NCI-H226 (cell line): ENCODE data around the gene TXNDC2.
A peak's percentile ranks its signal among the peaks of the same experiment; 100 is the strongest.

Experiments
- DNase-seq: peaks from one replicate; pipeline ENCODE4 v3.0.0-alpha.2; 2015

TXNDC2 gene

GRCh38 chr18:9861157-9861556 lies 24.6 kb upstream of the TXNDC2 start:
- no peak for DNase-seq

- no peak for DNase-seq
Observed at GRCh38 chr18:9861933-9862332, 23.8 kb upstream of the TXNDC2 start.

GRCh38 chr18:9862686-9863085 lies 23.1 kb upstream of the TXNDC2 start:
- DNase-seq: no peak

- DNase-seq: no peak
Observed at GRCh38 chr18:9863282-9863681, 22.5 kb upstream of the TXNDC2 start.

- DNase-seq: no peak
Observed at GRCh38 chr18:9865764-9866490, 19.8 kb upstream of the TXNDC2 start.

GRCh38 chr18:9866627-9867026 lies 19.1 kb upstream of the TXNDC2 start:
- no peak for DNase-seq

GRCh38 chr18:9867071-9867594 lies 18.6 kb upstream of the TXNDC2 start:
- no peak for DNase-seq

GRCh38 chr18:9868857-9869714 lies 16.7 kb upstream of the TXNDC2 start:
- peak; percentile 8 for DNase-seq

- DNase-seq: peak; percentile 63
Observed at GRCh38 chr18:9869715-9870430, 15.9 kb upstream of the TXNDC2 start.

- no peak for DNase-seq
Observed at GRCh38 chr18:9870431-9871008, 15.3 kb upstream of the TXNDC2 start.

- no peak for DNase-seq
Observed at GRCh38 chr18:9871244-9871746, 14.5 kb upstream of the TXNDC2 start.

- DNase-seq: no peak
Observed at GRCh38 chr18:9872823-9873222, 12.9 kb upstream of the TXNDC2 start.

GRCh38 chr18:9874728-9875127 lies 11.0 kb upstream of the TXNDC2 start:
- DNase-seq: no peak

GRCh38 chr18:9876212-9876866 lies 9.4 kb upstream of the TXNDC2 start:
- DNase-seq: no peak

- peak; percentile 99 for DNase-seq
Observed at GRCh38 chr18:9876867-9877654, 8.7 kb upstream of the TXNDC2 start.

- no peak for DNase-seq
Observed at GRCh38 chr18:9877655-9878014, 8.1 kb upstream of the TXNDC2 start.

- no peak for DNase-seq
Observed at GRCh38 chr18:9878095-9878494, 7.7 kb upstream of the TXNDC2 start.

GRCh38 chr18:9878783-9879242 lies 7.0 kb upstream of the TXNDC2 start:
- DNase-seq: no peak

- DNase-seq: no peak
Observed at GRCh38 chr18:9884090-9884489, 1.7 kb upstream of the TXNDC2 start.

GRCh38 chr18:9884532-9885140 lies 1.1 kb upstream of the TXNDC2 start:
- no peak for DNase-seq

GRCh38 chr18:9886005-9886348 lies 204 bp downstream of the TXNDC2 start:
- no peak for DNase-seq
